Keratinocyte (primary cell): ENCODE measurements around the gene HMG20A. TPM values are rescaled to one million over a fixed set of nuclear protein-coding genes. Genes with fewer than 3 reads are reported as not detected.

Experiments used
- DNase-seq: peaks from one replicate; pipeline ENCODE4 v3.0.0-alpha.2; 2011; ENCODE audit warnings: low read depth, missing footprints, low spot score
- FAIRE-seq: peaks from 2 replicates; lab custom pipeline; 2011; peaks lifted over from hg19 to GRCh38; lab: Jason Lieb, UNC
- H2AFZ ChIP-seq: 2 replicates; pipeline ENCODE4 v1.6.0; 2012; ENCODE audit warnings: low read length, control low read depth, inconsistent platforms; ENCODE audit not compliant: control insufficient read depth
- H3K27ac ChIP-seq: 2 replicates; pipeline ENCODE4 v1.5.1; 2011; ENCODE audit warnings: low read length; ENCODE audit not compliant: control insufficient read depth, insufficient read depth
- H3K27me3 ChIP-seq: 3 replicates; pipeline ENCODE4 v1.6.0; 2011; ENCODE audit warnings: low read length; ENCODE audit not compliant: control insufficient read depth, insufficient read depth; ENCODE audit errors: extremely low read depth
- H3K36me3 ChIP-seq, 2 experiments: 2 replicates in 1 of 2; 3 replicates in 1 of 2; pipeline ENCODE4 v1.5.1; 2011; ENCODE audit warnings: low read length in 2 of 2, mild to moderate bottlenecking in 1 of 2; ENCODE audit not compliant: control insufficient read depth in 2 of 2, insufficient read depth in 2 of 2; ENCODE audit errors: extremely low read depth in 1 of 2
- H3K4me1 ChIP-seq: 3 replicates; pipeline ENCODE4 v1.5.1; 2011; ENCODE audit warnings: low read length; ENCODE audit not compliant: control insufficient read depth, insufficient read depth; ENCODE audit errors: extremely low read depth
- H3K4me2 ChIP-seq: 3 replicates; pipeline ENCODE4 v1.6.0; 2011; ENCODE audit warnings: low read depth, low read length; ENCODE audit not compliant: control insufficient read depth, insufficient read depth; ENCODE audit errors: extremely low read depth
- H3K4me3 ChIP-seq, 3 experiments: fragments of 200-600 bp in 1 of 3; sonication (generic) in 1 of 3; 2 replicates in 2 of 3; 3 replicates in 1 of 3; pipeline ENCODE4 v1.5.1; 2011 to 2016; ENCODE audit warnings: low read length in 3 of 3, mild to moderate bottlenecking in 3 of 3, control low read depth in 2 of 3, inconsistent platforms in 1 of 3, low read depth in 1 of 3, mixed read lengths in 1 of 3, mixed run types in 1 of 3, moderate library complexity in 1 of 3; ENCODE audit not compliant: control insufficient read depth in 2 of 3, insufficient read depth in 2 of 3; ENCODE audit errors: extremely low read depth in 1 of 3
- H3K79me2 ChIP-seq: 2 replicates; pipeline ENCODE4 v1.6.0; 2012; ENCODE audit warnings: low read length; ENCODE audit not compliant: control insufficient read depth, insufficient read depth
- H3K9ac ChIP-seq: 3 replicates; pipeline ENCODE4 v1.6.0; 2011; ENCODE audit warnings: low read length; ENCODE audit not compliant: control insufficient read depth, insufficient read depth; ENCODE audit errors: extremely low read depth
- H3K9me1 ChIP-seq: 3 replicates; pipeline ENCODE4 v1.6.0; 2011; ENCODE audit warnings: low read length; ENCODE audit not compliant: control insufficient read depth, insufficient read depth; ENCODE audit errors: extremely low read depth
- H3K9me3 ChIP-seq: 2 replicates; pipeline ENCODE4 v1.5.1; 2012; ENCODE audit warnings: low read depth, low read length; ENCODE audit not compliant: control insufficient read depth
- H4K20me1 ChIP-seq: 3 replicates; pipeline ENCODE4 v1.6.0; 2011; ENCODE audit warnings: low read length; ENCODE audit not compliant: control insufficient read depth, insufficient read depth; ENCODE audit errors: extremely low read depth
- EZH2 ChIP-seq: IDR thresholded peaks from one replicate; pipeline ENCODE4 v1.6.1; 2012; ENCODE audit warnings: inconsistent platforms, mild to moderate bottlenecking, low read length, moderate library complexity
- dilution Hi-C: fragments of 300-500 bp; cut with MboI; formaldehyde crosslinking; loops from one replicate; pipeline ENCODE4 v1.7.0; 2020; ENCODE audit warnings: low sequenced_read_pairs; ENCODE audit not compliant: extremely low pct_ligation_motif_present
- polyA plus RNA-seq, 5 experiments: library from polyadenylated mRNA; depleted of rRNA in 3 of 5; stranded (reverse) in 3 of 5; stranded (forward) in 1 of 5; unstranded in 1 of 5; fragments of >200 nt; gene quantifications; 1 replicate in 1 of 5; 2 replicates in 3 of 5; 3 replicates in 1 of 5; pipeline versions ENCODE4 v1.2.1 to v1.2.3, GENCODE V29; 2011 to 2012; ENCODE audit warnings: missing spikeins in 2 of 5, low read depth in 1 of 5, low replicate concordance in 1 of 5
- TF ChIP-seq, protein P1 (sequence below), 3 experiments: IDR thresholded peaks in 1 of 3; conservative IDR thresholded peaks in 1 of 3; optimal IDR thresholded peaks in 1 of 3; 2 replicates in 2 of 3; 3 replicates in 1 of 3; pipeline versions ENCODE3 to v1.5.1; 2011; ENCODE audit warnings: low read length in 3 of 3, mild to moderate bottlenecking in 3 of 3, moderate library complexity in 2 of 3, control low read depth in 1 of 3, inconsistent platforms in 1 of 3; ENCODE audit not compliant: insufficient read depth in 2 of 3; ENCODE audit errors: extremely low read depth in 1 of 3

Gene HMG20A
- polyA plus RNA-seq, 1 donor (not counting 4 experiments of a cell fraction or from before 2014, with no cell fraction given): 44.6 TPM

DNA sequence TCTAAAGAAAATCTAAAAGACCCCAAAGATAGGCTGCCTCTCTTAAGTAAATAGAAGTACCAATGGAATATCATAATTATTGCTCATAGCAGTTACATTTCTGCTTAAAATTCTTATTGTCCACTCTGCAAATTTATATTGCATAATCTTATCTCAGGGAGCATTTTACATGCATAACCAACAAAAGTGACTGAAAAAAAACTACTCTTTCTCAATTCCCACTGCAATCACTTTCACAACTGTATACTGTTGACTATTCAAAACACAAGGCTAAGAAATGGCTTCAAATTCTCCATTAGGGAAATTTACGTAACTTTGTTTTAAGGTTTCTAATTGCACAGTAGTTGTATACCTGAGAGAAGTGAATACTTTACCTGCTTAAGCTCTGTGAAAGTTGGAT, 56.3 kb downstream of the HMG20A start:
- no peak overlapping the region for H3K4me2 ChIP-seq
- peaks cover 0 to 8% of the 10 kb centered on the region in 2 experiments for H3K36me3 ChIP-seq
- no peaks in the 10 kb centered on the region for H3K27me3 ChIP-seq
- no peak overlapping the region for H2AFZ ChIP-seq
- dilution Hi-C loops: no loop called here
- no peaks in the 10 kb centered on the region for H3K9me3 ChIP-seq
- DNase-seq: no peak
- no peak for TF ChIP-seq EZH2
- TF ChIP-seq, protein P1, sequence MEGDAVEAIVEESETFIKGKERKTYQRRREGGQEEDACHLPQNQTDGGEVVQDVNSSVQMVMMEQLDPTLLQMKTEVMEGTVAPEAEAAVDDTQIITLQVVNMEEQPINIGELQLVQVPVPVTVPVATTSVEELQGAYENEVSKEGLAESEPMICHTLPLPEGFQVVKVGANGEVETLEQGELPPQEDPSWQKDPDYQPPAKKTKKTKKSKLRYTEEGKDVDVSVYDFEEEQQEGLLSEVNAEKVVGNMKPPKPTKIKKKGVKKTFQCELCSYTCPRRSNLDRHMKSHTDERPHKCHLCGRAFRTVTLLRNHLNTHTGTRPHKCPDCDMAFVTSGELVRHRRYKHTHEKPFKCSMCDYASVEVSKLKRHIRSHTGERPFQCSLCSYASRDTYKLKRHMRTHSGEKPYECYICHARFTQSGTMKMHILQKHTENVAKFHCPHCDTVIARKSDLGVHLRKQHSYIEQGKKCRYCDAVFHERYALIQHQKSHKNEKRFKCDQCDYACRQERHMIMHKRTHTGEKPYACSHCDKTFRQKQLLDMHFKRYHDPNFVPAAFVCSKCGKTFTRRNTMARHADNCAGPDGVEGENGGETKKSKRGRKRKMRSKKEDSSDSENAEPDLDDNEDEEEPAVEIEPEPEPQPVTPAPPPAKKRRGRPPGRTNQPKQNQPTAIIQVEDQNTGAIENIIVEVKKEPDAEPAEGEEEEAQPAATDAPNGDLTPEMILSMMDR (optimal IDR thresholded peaks at IDR 0.05 in 1 of 3, IDR thresholded peaks at IDR 0.05 in 1 of 3, conservative IDR thresholded peaks at IDR 0.05 in 1 of 3; ENCODE audit: extremely low read depth in 1 of 3, insufficient read depth in 2 of 3, low read length in 3 of 3): no peak
- H3K9ac ChIP-seq: no peak overlapping the region
- H3K9me1 ChIP-seq: no peaks in the 10 kb centered on the region
- no peak for FAIRE-seq
- no peak overlapping the region for H3K4me3 ChIP-seq
- H4K20me1 ChIP-seq: no peaks in the 10 kb centered on the region
- H3K79me2 ChIP-seq: no peaks in the 10 kb centered on the region
- H3K27ac ChIP-seq: no peak overlapping the region
- H3K4me1 ChIP-seq: peaks cover 10% of the 10 kb centered on the region

DNA sequence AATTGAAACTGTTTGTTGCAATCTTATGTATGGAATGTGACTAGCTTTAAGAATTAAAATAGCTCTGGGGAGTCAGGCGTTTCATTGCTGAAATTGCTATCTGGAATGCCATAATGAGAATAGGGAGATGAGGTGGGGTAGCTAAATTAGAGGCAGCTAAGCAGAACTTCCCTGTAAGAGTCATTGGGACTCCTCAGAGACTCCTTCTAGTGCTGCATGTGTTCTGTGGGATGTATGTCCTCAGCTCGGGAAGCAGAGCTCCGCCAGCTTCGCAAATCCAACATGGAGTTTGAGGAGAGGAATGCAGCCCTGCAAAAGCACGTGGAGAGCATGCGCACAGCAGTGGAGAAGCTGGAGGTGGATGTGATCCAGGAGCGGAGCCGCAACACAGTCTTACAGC, 57.4 kb downstream of the HMG20A start:
- Histone ChIP-seq H3K36me3 (peaks cover 0 to 8% of the 10 kb centered on the region in 2 experiments), H4K20me1 (no peaks in the 10 kb centered on the region), H3K4me3 (no peak overlapping the region), H3K9me1 (no peaks in the 10 kb centered on the region), H3K9ac (no peak overlapping the region), H3K79me2 (no peaks in the 10 kb centered on the region), H2AFZ (no peak overlapping the region), H3K27ac (no peak overlapping the region), H3K27me3 (no peaks in the 10 kb centered on the region), H3K9me3 (no peaks in the 10 kb centered on the region), H3K4me2 (no peak overlapping the region), H3K4me1 (peaks cover 21% of the 10 kb centered on the region)
- dilution Hi-C loops: no loop called here
- TF ChIP-seq, protein P1 (optimal IDR thresholded peaks at IDR 0.05 in 1 of 3, IDR thresholded peaks at IDR 0.05 in 1 of 3, conservative IDR thresholded peaks at IDR 0.05 in 1 of 3; ENCODE audit: extremely low read depth in 1 of 3, insufficient read depth in 2 of 3, low read length in 3 of 3): no peak
- no peak for TF ChIP-seq EZH2
- FAIRE-seq: no peak
- no peak for DNase-seq
